Skeletal muscle tissue (tissue), 4 donors: Measurements from ENCODE around the gene GAS7. TPM values are rescaled to one million over a fixed set of nuclear protein-coding genes. Genes with fewer than 3 reads are reported as not detected.

Source experiments
- H3K27ac ChIP-seq: one replicate; pipeline ENCODE4 v1.7.0; 2013; ENCODE audit warnings: mild to moderate bottlenecking, low read depth, low read length, inconsistent platforms
- H3K27me3 ChIP-seq, 3 donors: one replicate each; pipeline ENCODE4 v1.7.0; 2013; ENCODE audit warnings: low read length in 3 of 3; ENCODE audit not compliant: control insufficient read depth in 3 of 3, insufficient read depth in 3 of 3
- H3K36me3 ChIP-seq, 3 donors: one replicate each; pipeline ENCODE4 v1.7.0; 2013; ENCODE audit warnings: low read length in 3 of 3; ENCODE audit not compliant: control insufficient read depth in 3 of 3, insufficient read depth in 3 of 3
- H3K4me1 ChIP-seq, 3 donors: one replicate each; pipeline ENCODE4 v1.7.0; 2013; ENCODE audit warnings: low read length in 3 of 3, mild to moderate bottlenecking in 3 of 3; ENCODE audit not compliant: control insufficient read depth in 3 of 3, insufficient read depth in 3 of 3
- H3K4me3 ChIP-seq, 3 donors: one replicate each; pipeline ENCODE4 v1.7.0; 2013; ENCODE audit warnings: low read length in 3 of 3
- H3K9ac ChIP-seq, 3 donors: one replicate each; pipeline ENCODE4 v1.7.0; 2013; ENCODE audit warnings: low read length in 3 of 3, mild to moderate bottlenecking in 3 of 3, moderate library complexity in 2 of 3, low read depth in 1 of 3
- H3K9me3 ChIP-seq, 3 donors: one replicate each; pipeline ENCODE4 v1.7.0; 2013; ENCODE audit warnings: low read length in 3 of 3; ENCODE audit not compliant: control insufficient read depth in 3 of 3
- total RNA-seq: library from RNA; depleted of rRNA; stranded (reverse); fragments of >200 nt; gene quantifications from one replicate; pipeline ENCODE4 v1.2.3, GENCODE V29; 2014
- donor health status: Osteomylitis.

Gene GAS7
- total RNA-seq, 1 donor from 2014 or later, result 58.5 TPM

DNA sequence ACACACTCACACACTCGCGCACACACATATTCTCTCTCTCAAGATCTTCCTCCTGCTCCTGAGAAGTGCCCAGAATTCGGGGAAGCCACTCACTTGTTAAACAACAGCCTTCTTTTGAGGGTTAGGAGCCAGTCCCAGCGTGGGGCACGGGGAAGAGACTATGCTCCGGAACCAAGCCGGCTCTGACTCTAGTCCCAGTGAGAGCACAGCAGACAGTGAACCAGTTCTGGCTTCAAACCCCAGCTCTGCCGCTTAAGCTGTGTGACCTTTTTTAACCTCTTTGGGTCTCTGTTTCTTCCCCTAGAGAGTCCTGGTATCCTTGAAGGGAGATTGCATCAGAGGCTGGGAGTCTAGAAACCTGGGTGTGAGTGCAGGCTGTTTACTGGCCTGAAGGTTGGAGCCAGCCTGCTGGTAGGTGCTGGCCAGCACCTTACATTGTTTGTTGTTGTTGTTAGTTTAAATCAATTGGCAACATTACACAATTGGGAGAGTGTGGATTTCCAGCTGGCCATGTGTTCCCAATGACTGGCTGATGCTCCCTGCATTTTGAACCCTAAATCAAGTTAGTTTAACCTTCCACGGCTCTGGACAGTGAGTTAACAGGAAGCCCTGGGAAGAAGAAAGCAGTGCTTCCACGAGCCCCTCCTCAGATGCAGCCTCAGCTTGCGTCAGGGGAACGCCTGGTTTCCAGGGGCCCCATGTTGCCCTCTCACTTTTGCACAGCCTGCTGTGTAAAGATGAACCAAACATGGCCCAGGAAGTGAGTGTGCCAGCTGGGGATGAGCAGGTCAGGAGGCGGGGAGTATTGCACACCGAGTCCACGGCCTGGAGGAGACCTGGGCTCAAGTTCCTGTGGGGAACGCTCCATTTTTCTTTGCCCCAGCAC is 71.5 kb downstream of the GAS7 start:
- peak overlapping the region in 1 of 3 donors; percentile 62 for H3K9ac ChIP-seq
- H3K4me1 ChIP-seq, result peaks cover 11 to 19% (median 17%) of the 10 kb centered on the region in 3 donors
- H3K36me3 ChIP-seq, result no peaks in the 10 kb centered on the region
- H3K27ac ChIP-seq, result peak overlapping the region; percentile 74
- H3K4me3 ChIP-seq, result peak overlapping the region; percentile 40 to 57 (median 45)
- peaks cover 6 to 13% (median 8%) of the 10 kb centered on the region in 3 donors for H3K27me3 ChIP-seq
- no peaks in the 10 kb centered on the region for H3K9me3 ChIP-seq

DNA sequence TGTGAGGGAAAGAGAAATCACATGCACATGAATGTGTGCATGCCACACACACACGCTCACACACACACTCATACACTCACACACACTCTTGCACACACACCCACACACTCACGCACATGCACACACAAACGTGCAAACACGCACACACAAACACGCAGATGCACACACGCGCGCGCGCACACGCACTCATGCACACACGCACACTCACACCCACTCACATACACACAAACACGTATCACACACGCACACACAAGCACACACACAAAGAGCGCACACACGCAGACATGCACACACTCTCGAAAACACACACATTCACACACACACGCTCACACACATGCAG is 72.2 kb downstream of the GAS7 start:
- H3K9me3 ChIP-seq, result no peaks in the 10 kb centered on the region
- H3K4me3 ChIP-seq, result peak overlapping the region; percentile 40 to 57 (median 45)
- H3K9ac ChIP-seq, result peak overlapping the region in 1 of 3 donors; percentile 62
- H3K36me3 ChIP-seq, result no peaks in the 10 kb centered on the region
- peaks cover 6 to 15% (median 9%) of the 10 kb centered on the region in 3 donors for H3K27me3 ChIP-seq
- peak overlapping the region; percentile 74 for H3K27ac ChIP-seq
- peaks cover 14 to 19% (median 19%) of the 10 kb centered on the region in 3 donors for H3K4me1 ChIP-seq

DNA sequence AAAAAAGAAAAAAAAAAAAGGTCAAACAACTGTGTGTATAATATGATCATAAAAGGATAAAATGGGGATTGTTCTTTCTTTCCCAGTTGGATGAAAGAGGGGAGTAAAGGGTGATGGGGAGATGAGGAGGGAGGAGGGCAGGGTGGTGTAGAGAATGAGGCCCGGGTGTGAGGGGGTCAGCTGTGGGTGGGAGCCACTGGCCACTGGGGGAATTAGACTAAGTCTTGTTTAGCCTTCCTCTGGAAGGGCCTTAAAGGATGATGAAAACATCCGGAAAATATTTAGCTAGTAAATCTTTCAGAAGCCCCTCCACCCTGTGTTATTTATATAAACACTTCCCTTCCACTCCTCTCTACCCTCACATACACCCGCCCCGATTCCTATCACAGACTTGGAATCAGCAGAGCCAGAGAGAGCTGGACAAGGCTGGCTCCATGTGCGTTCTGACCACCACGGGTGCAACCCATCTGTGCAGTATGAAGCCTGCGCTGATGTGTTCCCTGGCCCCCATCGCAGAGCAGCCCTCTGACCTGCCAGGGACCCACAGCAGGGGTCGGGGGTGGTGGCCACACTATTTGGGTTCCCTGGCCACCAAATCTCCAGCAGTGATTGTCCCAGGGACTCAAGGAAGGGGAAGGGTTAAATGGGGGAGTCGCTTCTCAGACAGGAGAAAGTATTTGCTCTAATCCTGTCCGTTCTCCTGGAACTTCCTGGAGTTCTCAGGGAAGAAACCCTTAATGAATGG is 72.7 kb downstream of the GAS7 start:
- peak overlapping the region; percentile 74 for H3K27ac ChIP-seq
- H3K4me1 ChIP-seq, result peaks cover 14 to 21% (median 19%) of the 10 kb centered on the region in 3 donors
- no peak overlapping the region for H3K9ac ChIP-seq
- peaks cover 6 to 15% (median 9%) of the 10 kb centered on the region in 3 donors for H3K27me3 ChIP-seq
- no peaks in the 10 kb centered on the region for H3K36me3 ChIP-seq
- H3K4me3 ChIP-seq, result peak overlapping the region in 1 of 3 donors; percentile 40
- no peaks in the 10 kb centered on the region for H3K9me3 ChIP-seq

DNA sequence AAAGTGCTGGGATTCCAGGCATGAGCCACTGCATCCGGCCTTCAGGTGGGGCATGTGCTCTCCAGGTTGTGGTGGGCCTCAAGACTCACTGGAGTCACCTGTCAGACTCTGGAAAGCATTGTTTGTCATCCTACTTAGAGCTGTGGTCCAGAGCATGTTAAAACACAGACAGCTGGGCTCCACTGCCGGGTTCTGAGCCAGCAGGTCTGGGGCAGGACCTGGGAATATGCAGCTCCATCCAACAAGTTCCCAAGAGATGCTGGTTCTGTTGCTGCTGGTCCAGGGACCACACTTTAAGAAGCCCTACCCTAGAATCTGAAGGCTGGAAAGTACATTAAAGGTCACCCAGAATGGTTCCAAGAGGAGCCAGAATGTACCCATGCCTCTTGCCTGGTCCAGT is 75.3 kb downstream of the GAS7 start:
- no peak overlapping the region for H3K27ac ChIP-seq
- no peaks in the 10 kb centered on the region for H3K36me3 ChIP-seq
- peaks cover 20 to 33% (median 31%) of the 10 kb centered on the region in 3 donors for H3K4me1 ChIP-seq
- H3K9me3 ChIP-seq, result no peaks in the 10 kb centered on the region
- H3K27me3 ChIP-seq, result peaks cover 6 to 15% (median 9%) of the 10 kb centered on the region in 3 donors
- no peak overlapping the region for H3K4me3 ChIP-seq
- no peak overlapping the region for H3K9ac ChIP-seq

DNA sequence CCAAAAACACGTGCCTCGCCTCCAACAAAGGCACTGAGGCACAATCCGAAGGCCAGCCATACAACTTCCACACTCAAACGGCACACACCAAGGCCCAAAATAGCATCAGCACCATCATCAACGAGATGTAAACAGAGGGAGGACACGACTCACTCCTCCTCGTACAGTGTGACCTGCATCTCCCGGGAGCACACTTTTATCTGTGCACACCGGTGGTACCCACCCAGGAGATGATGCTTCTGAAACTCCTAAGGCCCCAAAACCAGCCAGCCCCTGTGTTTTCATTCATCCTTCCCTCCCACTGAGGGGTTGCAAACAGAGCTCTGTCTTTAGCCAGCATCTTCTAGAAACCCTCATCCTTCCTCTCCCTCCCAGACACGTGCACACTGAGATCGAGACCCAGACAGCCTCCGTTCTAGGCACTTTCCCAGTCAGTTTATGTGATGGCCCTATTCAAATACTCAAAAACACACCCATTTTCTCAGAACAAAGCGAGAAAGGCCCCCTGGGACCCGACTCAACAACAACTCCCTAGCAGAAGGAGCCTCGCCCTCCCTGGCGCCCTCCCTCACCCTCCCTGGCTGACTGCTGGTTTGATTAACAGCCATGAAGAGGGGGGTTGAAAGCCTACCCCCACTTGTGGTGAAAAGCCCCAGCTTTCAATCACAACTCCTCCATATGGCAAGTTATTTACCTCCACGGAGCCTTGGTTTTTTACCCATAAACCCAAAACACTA is 76.3 kb downstream of the GAS7 start:
- Histone ChIP-seq H3K4me3 (no peak overlapping the region), H3K9ac (no peak overlapping the region), H3K27me3 (peaks cover 6 to 11% (median 7%) of the 10 kb centered on the region in 3 donors), H3K4me1 (peaks cover 16 to 35% (median 31%) of the 10 kb centered on the region in 3 donors), H3K36me3 (no peaks in the 10 kb centered on the region), H3K9me3 (no peaks in the 10 kb centered on the region), H3K27ac (no peak overlapping the region)

DNA sequence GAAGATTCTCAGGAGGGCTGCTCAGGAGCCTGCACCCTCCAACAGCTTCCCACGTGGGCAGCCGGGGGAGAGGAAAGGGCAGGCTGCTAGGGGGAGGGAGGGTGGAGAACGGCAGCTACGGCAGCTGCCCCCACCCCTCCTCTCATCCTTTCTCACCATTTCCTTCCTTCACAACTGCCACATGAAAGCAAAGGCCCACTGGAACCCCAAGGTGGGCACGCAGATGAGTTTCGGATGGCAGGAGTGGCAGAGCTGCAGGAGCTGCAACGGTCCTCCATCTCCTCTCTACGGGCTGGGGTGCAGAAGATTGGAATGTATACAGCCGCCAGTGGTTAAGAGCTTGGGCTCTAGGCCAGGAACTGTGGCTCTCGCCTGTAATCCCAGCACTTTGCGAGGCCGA is 77.7 kb downstream of the GAS7 start:
- Histone ChIP-seq H3K9ac (no peak overlapping the region), H3K27ac (no peak overlapping the region), H3K27me3 (peaks cover 0 to 11% (median 9%) of the 10 kb centered on the region in 3 donors), H3K36me3 (no peaks in the 10 kb centered on the region), H3K4me3 (no peak overlapping the region), H3K9me3 (no peaks in the 10 kb centered on the region), H3K4me1 (peaks cover 11 to 27% (median 21%) of the 10 kb centered on the region in 3 donors)

DNA sequence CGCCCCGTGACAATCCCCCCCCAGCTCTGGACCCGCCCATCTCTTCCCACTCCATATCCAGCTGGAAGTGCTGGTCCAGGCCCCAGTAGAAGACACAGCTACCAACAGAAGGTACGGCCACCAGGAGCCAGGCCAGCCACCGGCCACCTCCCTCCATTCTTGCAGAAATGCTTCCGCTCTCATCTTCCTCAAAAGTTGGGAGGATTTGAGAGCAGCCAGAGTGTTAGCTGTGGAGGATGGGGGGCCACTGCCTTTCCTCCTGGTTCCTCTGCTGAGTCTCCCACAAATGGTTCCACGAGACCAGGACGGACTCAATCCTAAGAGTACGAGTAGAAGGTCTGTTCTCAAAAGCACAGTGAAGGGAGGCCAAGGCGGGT is 78.3 kb downstream of the GAS7 start:
- no peak overlapping the region for H3K27ac ChIP-seq
- no peaks in the 10 kb centered on the region for H3K9me3 ChIP-seq
- H3K27me3 ChIP-seq, result peaks cover 0 to 16% (median 13%) of the 10 kb centered on the region in 3 donors
- H3K4me1 ChIP-seq, result peaks cover 16 to 33% (median 26%) of the 10 kb centered on the region in 3 donors
- no peaks in the 10 kb centered on the region for H3K36me3 ChIP-seq
- no peak overlapping the region for H3K9ac ChIP-seq
- no peak overlapping the region for H3K4me3 ChIP-seq

DNA sequence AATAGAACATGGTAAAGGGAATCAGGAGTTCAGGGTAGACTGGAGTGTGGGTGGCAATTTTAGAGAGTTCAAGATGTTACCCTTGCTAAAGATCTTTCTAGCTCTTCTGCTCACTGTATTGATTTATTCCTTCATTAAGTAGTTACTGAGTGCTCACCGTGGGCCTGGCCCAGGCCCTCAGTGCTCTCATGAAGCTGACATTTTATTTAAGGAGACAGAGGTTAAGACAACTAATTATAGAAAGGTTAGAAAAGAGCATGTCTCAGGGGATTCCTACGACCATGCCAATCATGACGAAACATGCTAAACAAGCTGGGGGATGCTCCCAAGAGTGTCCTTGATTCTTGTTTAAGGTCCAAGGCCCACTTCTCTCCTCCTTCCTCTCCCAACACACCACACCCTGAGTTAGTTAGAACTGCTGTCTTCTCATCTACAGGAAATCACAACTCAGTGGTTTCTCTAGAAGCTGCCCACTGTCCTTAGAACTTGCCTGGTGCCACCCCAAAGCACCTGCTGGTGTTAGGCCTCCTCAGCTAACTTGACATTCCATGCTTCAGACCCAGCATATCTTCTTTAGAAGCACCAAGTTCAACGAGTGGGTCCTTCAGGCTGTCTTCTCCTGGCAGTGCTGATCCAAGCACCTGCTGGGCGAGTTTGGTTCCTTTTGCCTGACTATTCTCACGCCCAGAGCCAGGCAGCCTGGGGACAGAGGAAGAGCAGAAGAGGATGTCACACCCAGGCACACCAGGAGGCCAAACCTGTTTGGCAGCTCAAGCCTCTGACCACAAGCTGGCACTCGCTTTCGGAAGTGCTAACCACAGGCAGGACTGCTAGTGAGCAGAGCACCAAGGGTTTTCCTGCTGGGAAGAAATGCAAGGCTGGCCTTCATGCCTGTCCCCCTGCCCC is 79.0 kb downstream of the GAS7 start:
- no peaks in the 10 kb centered on the region for H3K9me3 ChIP-seq
- H3K4me1 ChIP-seq, result peaks cover 20 to 38% (median 33%) of the 10 kb centered on the region in 3 donors
- H3K9ac ChIP-seq, result no peak overlapping the region
- no peak overlapping the region for H3K4me3 ChIP-seq
- no peaks in the 10 kb centered on the region for H3K36me3 ChIP-seq
- H3K27ac ChIP-seq, result no peak overlapping the region
- H3K27me3 ChIP-seq, result peaks cover 0 to 17% (median 14%) of the 10 kb centered on the region in 3 donors

DNA sequence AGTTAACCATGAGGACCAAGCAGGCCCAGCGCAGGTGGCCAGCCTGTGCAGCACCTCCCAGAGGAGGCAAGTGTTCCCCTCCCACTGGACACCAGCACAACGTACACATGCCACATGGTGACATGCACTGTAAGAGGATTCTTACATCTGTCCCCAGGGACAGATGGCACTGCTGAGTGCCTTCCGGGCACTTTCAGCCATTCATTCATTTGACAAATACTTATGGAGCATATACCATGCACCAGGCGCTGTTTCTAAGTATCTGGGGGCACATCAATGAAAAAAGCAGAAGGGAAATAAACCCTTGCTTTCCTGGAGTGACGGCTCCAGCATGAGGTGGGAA is 79.6 kb downstream of the GAS7 start:
- Histone ChIP-seq H3K4me3 (no peak overlapping the region), H3K9ac (no peak overlapping the region), H3K36me3 (no peaks in the 10 kb centered on the region), H3K4me1 (peaks cover 24 to 37% (median 36%) of the 10 kb centered on the region in 3 donors), H3K9me3 (no peaks in the 10 kb centered on the region), H3K27ac (no peak overlapping the region), H3K27me3 (peaks cover 0 to 14% (median 12%) of the 10 kb centered on the region in 3 donors)
